H1 (cell line): Measurements from ENCODE around the gene LAMA4. TPM values are rescaled to one million over a fixed set of nuclear protein-coding genes. Genes with fewer than 3 reads are reported as not detected.

Experiments
- CTCF ChIA-PET: fragments of 300-600 bp; sonication (Branson Sonifier 250); formaldehyde crosslinking; loops from one replicate; lab custom pipeline; 2021; ENCODE audit not compliant: partially characterized antibody; lab: Charles Lee
- POLR2A ChIA-PET: fragments of 300-600 bp; sonication (Branson Sonifier 250); formaldehyde crosslinking; loops from one replicate; lab custom pipeline; 2021; ENCODE audit warnings: inconsistent platforms; ENCODE audit not compliant: partially characterized antibody; lab: Charles Lee
- DNase-seq, 2 experiments: peaks; one replicate each; pipeline versions ENCODE4 v3.0.0 to v3.0.0-alpha.2; 2010 to 2022; ENCODE audit warnings: low spot score in 2 of 2, low read depth in 1 of 2, mixed read lengths in 1 of 2
- FAIRE-seq: peaks from 2 replicates; lab custom pipeline; 2011; peaks lifted over from hg19 to GRCh38; lab: Jason Lieb, UNC
- H2AFZ ChIP-seq: 2 replicates; pipeline ENCODE4 v1.8.1; 2012; ENCODE audit warnings: low read length, inconsistent platforms
- H2AK5ac ChIP-seq: 2 replicates; pipeline ENCODE4 v1.6.1; 2013; ENCODE audit warnings: low read depth, low read length
- H2BK120ac ChIP-seq: replicated peaks from 2 replicates; pipeline ENCODE3; 2013; ENCODE audit warnings: low read depth, low read length, inconsistent platforms
- H2BK12ac ChIP-seq: 2 replicates; pipeline ENCODE4 v1.6.1; 2013; ENCODE audit warnings: low read depth, low read length
- H2BK15ac ChIP-seq: 2 replicates; pipeline ENCODE4 v1.6.1; 2013; ENCODE audit warnings: low read length
- H2BK20ac ChIP-seq: 2 replicates; pipeline ENCODE4 v1.6.1; 2013; ENCODE audit warnings: low read length
- H2BK5ac ChIP-seq: 2 replicates; pipeline ENCODE4 v1.6.1; 2013; ENCODE audit warnings: low read depth, low read length
- H3K14ac ChIP-seq: 2 replicates; pipeline ENCODE4 v1.6.1; 2013; ENCODE audit warnings: inconsistent platforms; ENCODE audit not compliant: insufficient read length
- H3K18ac ChIP-seq: 2 replicates; pipeline ENCODE4 v1.6.1; 2013; ENCODE audit warnings: low read length; ENCODE audit errors: extremely low read depth
- H3K23ac ChIP-seq: 2 replicates; pipeline ENCODE4 v1.6.1; 2013; ENCODE audit warnings: inconsistent platforms; ENCODE audit not compliant: insufficient read length
- H3K23me2 ChIP-seq: 2 replicates; pipeline ENCODE4 v1.6.1; 2013; ENCODE audit warnings: low read depth, low read length
- H3K27ac ChIP-seq: 2 replicates; pipeline ENCODE4 v1.6.1; 2011; ENCODE audit warnings: low read depth, low read length, inconsistent platforms
- H3K27me3 ChIP-seq, 4 experiments: replicated peaks in 1 of 4; 1 replicate in 1 of 4; 2 replicates in 3 of 4; pipeline versions ENCODE4 v1.6.1 to v1.8.1; 2011 to 2013; ENCODE audit warnings: low read length in 3 of 4, mild to moderate bottlenecking in 3 of 4, inconsistent platforms in 2 of 4, mixed read lengths in 2 of 4, moderate library complexity in 1 of 4; ENCODE audit not compliant: control insufficient read depth in 3 of 4, insufficient read depth in 3 of 4; ENCODE audit errors: extremely low read depth in 1 of 4
- H3K36me3 ChIP-seq, 4 experiments: 2 replicates each; pipeline versions ENCODE4 v1.6.1 to v1.8.1; 2011 to 2013; ENCODE audit warnings: mild to moderate bottlenecking in 4 of 4, low read length in 3 of 4, moderate library complexity in 2 of 4, control low read depth in 1 of 4, inconsistent platforms in 1 of 4; ENCODE audit not compliant: insufficient read depth in 4 of 4, control insufficient read depth in 2 of 4
- H3K4ac ChIP-seq: replicated peaks from 2 replicates; pipeline ENCODE3; 2013; ENCODE audit warnings: low read length, low read depth, mixed read lengths, inconsistent platforms; ENCODE audit not compliant: insufficient read length
- H3K4me1 ChIP-seq, 4 experiments: replicated peaks in 1 of 4; 1 replicate in 1 of 4; 2 replicates in 3 of 4; pipeline versions ENCODE4 v1.6.1 to v1.8.1; 2011 to 2013; ENCODE audit warnings: low read length in 3 of 4, inconsistent platforms in 2 of 4, mixed read lengths in 1 of 4; ENCODE audit not compliant: insufficient read depth in 4 of 4, control insufficient read depth in 3 of 4
- H3K4me2 ChIP-seq, 2 experiments: 2 replicates each; pipeline versions ENCODE4 v1.6.1 to v1.8.1; 2011 to 2013; ENCODE audit warnings: low read depth in 2 of 2, low read length in 2 of 2, control low read depth in 1 of 2, inconsistent platforms in 1 of 2, mild to moderate bottlenecking in 1 of 2; ENCODE audit not compliant: insufficient read depth in 1 of 2
- H3K4me3 ChIP-seq, 4 experiments: fragments of 200-600, 300-600 bp in 1 of 4; sonication (generic), shearing (Covaris generic), sonication (Bioruptor Twin) in 1 of 4; 2 replicates each; pipeline versions ENCODE4 v1.5.1 to v1.8.1; 2011 to 2016; ENCODE audit warnings: low read length in 4 of 4, low read depth in 3 of 4, control low read depth in 2 of 4, inconsistent platforms in 2 of 4, mild to moderate bottlenecking in 2 of 4, mixed read lengths in 1 of 4, moderate library complexity in 1 of 4; ENCODE audit not compliant: insufficient read depth in 2 of 4; ENCODE audit errors: extremely low read depth in 1 of 4
- H3K56ac ChIP-seq: replicated peaks from 2 replicates; pipeline ENCODE3; 2013; ENCODE audit warnings: low read depth, mild to moderate bottlenecking, mixed read lengths, low read length, inconsistent platforms; ENCODE audit not compliant: insufficient read length
- H3K79me1 ChIP-seq: 2 replicates; pipeline ENCODE4 v1.6.1; 2013; ENCODE audit warnings: low read depth, low read length, control low read depth
- H3K79me2 ChIP-seq, 2 experiments: 2 replicates each; pipeline versions ENCODE4 v1.6.1 to v1.8.1; 2012 to 2013; ENCODE audit warnings: low read length in 2 of 2, mild to moderate bottlenecking in 2 of 2, inconsistent platforms in 1 of 2; ENCODE audit not compliant: insufficient read depth in 2 of 2, control insufficient read depth in 1 of 2
- H3K9ac ChIP-seq, 4 experiments: replicated peaks in 1 of 4; 1 replicate in 1 of 4; 2 replicates in 3 of 4; pipeline versions ENCODE4 v1.6.1 to v1.8.1; 2011 to 2013; ENCODE audit warnings: low read depth in 3 of 4, low read length in 3 of 4, control low read depth in 2 of 4, mild to moderate bottlenecking in 2 of 4, moderate library complexity in 2 of 4, inconsistent platforms in 1 of 4; ENCODE audit errors: extremely low read depth in 1 of 4
- H3K9me3 ChIP-seq, 2 experiments: 2 replicates each; pipeline versions ENCODE4 v1.6.1 to v1.8.1; 2012 to 2013; ENCODE audit warnings: mild to moderate bottlenecking in 2 of 2, moderate library complexity in 2 of 2, control low read depth in 1 of 2, inconsistent platforms in 1 of 2, low read depth in 1 of 2, low read length in 1 of 2, mixed read lengths in 1 of 2; ENCODE audit not compliant: insufficient read depth in 2 of 2
- H4K20me1 ChIP-seq, 2 experiments: replicated peaks in 1 of 2; 2 replicates each; pipeline versions ENCODE3 to v1.8.1; 2011 to 2013; ENCODE audit warnings: inconsistent platforms in 2 of 2, low read length in 2 of 2, mild to moderate bottlenecking in 1 of 2; ENCODE audit not compliant: insufficient read depth in 2 of 2, control insufficient read depth in 1 of 2
- H4K5ac ChIP-seq: 2 replicates; pipeline ENCODE4 v1.6.1; 2013; ENCODE audit warnings: low read length, low read depth, mixed read lengths, inconsistent platforms; ENCODE audit not compliant: insufficient read length
- H4K8ac ChIP-seq: 2 replicates; pipeline ENCODE4 v1.8.0; 2013; ENCODE audit warnings: mild to moderate bottlenecking, moderate library complexity, low read length, inconsistent platforms; ENCODE audit not compliant: insufficient read depth; ENCODE audit errors: extremely low read depth
- H4K91ac ChIP-seq: replicated peaks from 2 replicates; pipeline ENCODE3; 2013; ENCODE audit warnings: low read length, mixed read lengths, inconsistent platforms; ENCODE audit not compliant: insufficient read length
- BRCA1 ChIP-seq: IDR thresholded peaks from 2 replicates; pipeline ENCODE4 v1.6.1; 2012; ENCODE audit warnings: low read depth, low read length, improper control_type of control experiment
- CBX8 ChIP-seq: fragments of 300-800, 300-1000 bp; sonication (generic); IDR thresholded peaks from 2 replicates; pipeline ENCODE4 v1.7.1; 2016; ENCODE audit warnings: low read depth, low read length, borderline replicate concordance
- EZH2 ChIP-seq: fragments of 200-600 bp; sonication (generic); IDR thresholded peaks from 2 replicates; pipeline ENCODE4 v1.7.1; 2012; ENCODE audit warnings: low read depth, mild to moderate bottlenecking, moderate library complexity, low read length, inconsistent platforms; ENCODE audit not compliant: severe bottlenecking
- KDM4A ChIP-seq: IDR thresholded peaks from one replicate; pipeline ENCODE4 v1.7.1; 2012; ENCODE audit warnings: low read depth, mild to moderate bottlenecking, moderate library complexity, low read length, inconsistent platforms; ENCODE audit not compliant: severe bottlenecking
- KDM5A ChIP-seq: fragments of 200-600 bp; IDR thresholded peaks from 2 replicates; pipeline ENCODE4 v1.7.1; 2012; ENCODE audit warnings: mild to moderate bottlenecking, low read length, inconsistent platforms, mixed read lengths
- SP1 ChIP-seq: IDR thresholded peaks from 2 replicates; pipeline ENCODE4 v1.6.1; 2011; ENCODE audit warnings: low read depth, low read length
- SUZ12 ChIP-seq: fragments of 200-600 bp; sonication (generic); IDR thresholded peaks from 2 replicates; pipeline ENCODE4 v1.6.1; 2012; ENCODE audit warnings: mild to moderate bottlenecking, inconsistent platforms, low read length, moderate library complexity, mixed read lengths
- WGBS, 2 experiments: shearing (Covaris generic) in 1 of 2; methylation state at CpG; one replicate each; pipeline versions ENCODE4 v1.1.6 to v1.1.7; 2013 to 2015; ENCODE audit warnings: low lambda C conversion rate in 2 of 2, mixed read lengths in 2 of 2, inconsistent platforms in 1 of 2, low coverage in 1 of 2, missing lambda C conversion rate in 1 of 2; ENCODE audit not compliant: insufficient replicate concordance in 2 of 2, insufficient coverage in 1 of 2, insufficient read length in 1 of 2; ENCODE audit errors: extremely low coverage in 1 of 2, missing lambda C conversion rate in 1 of 2; 5-methylcytosine and 5-hydroxymethylcytosine counted together
- polyA plus RNA-seq, 7 experiments: library from polyadenylated mRNA; depleted of rRNA in 3 of 7; stranded (reverse) in 5 of 7; unstranded in 2 of 7; fragments of >200 nt in 5 of 7; fragments of 200-250 nt in 2 of 7; gene quantifications; 1 replicate in 5 of 7; 2 replicates in 1 of 7; 4 replicates in 1 of 7; pipeline versions ENCODE4 v1.2.1 to v1.2.3, GENCODE V29; 2011 to 2013; ENCODE audit warnings: missing spikeins in 2 of 7, mixed read lengths in 2 of 7
- total RNA-seq: library from RNA; stranded (reverse); fragmentation: NEBNext Ultra II Directional; extraction: Animal tissue kit (Norgen Biotek cat#: 25700); gene quantifications from 2 replicates; pipeline ENCODE4 v1.2.1, GENCODE V29; 2021

The LAMA4 gene
- total and polyA plus RNA-seq, 2 of the 8 experiments (the other 6 are each of a cell fraction or from before 2014, with no cell fraction given), result 0.95 to 1.5 TPM

DNA sequence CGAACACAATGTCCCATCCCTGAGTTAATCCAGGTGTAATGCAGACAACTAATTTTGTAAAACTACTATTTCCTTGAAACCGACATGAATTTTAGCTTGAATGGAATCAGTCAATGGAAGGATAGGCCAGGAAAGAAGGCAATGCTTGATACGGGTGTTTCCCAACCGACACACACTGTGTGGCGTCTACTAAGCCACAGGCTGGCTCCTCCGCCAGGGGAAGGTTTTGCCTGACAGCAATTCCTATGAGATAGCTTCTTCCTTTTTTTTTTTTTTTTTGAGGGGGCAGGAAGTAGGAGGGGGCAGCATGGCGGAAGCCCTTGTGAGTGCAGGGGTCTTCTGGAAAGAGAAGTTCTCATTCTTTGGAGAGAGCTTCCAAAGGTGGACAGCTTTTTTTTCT is 12.0 kb upstream of the LAMA4 start:
- no peaks in the 10 kb centered on the region for H3K23me2 ChIP-seq
- no peak overlapping the region for H3K4ac ChIP-seq
- no peak overlapping the region for H3K9ac ChIP-seq
- H2AK5ac ChIP-seq, result no peak overlapping the region
- TF ChIP-seq BRCA1 (no peak), KDM5A (no peak), EZH2 (no peak), KDM4A (no peak), SUZ12 (no peak), SP1 (no peak), CBX8 (no peak)
- FAIRE-seq (no peak), DNase-seq (no peak)
- no peak overlapping the region for H3K4me2 ChIP-seq
- H3K36me3 ChIP-seq, result no peaks in the 10 kb centered on the region
- H3K56ac ChIP-seq, result no peak overlapping the region
- H2BK120ac ChIP-seq, result no peak overlapping the region
- H2BK15ac ChIP-seq, result no peak overlapping the region
- no peaks in the 10 kb centered on the region for H3K4me1 ChIP-seq
- CTCF ChIA-PET, result interaction anchor here (0.6 to 2.6 kb wide), 5 partner anchors 12 to 871 kb away, joined by 3 to 7 read pairs (median 5); partner anchors contain the start of gene LAMA4
- H3K27me3 ChIP-seq, result no peaks in the 10 kb centered on the region
- H3K23ac ChIP-seq, result no peak overlapping the region
- H2BK12ac ChIP-seq, result no peak overlapping the region
- H3K9me3 ChIP-seq, result no peaks in the 10 kb centered on the region
- H3K27ac ChIP-seq, result no peak overlapping the region
- H2BK5ac ChIP-seq, result no peak overlapping the region
- no peak overlapping the region for H4K8ac ChIP-seq
- no peak overlapping the region for H3K4me3 ChIP-seq
- no peak overlapping the region for H3K18ac ChIP-seq
- H3K79me1 ChIP-seq, result no peaks in the 10 kb centered on the region
- no peaks in the 10 kb centered on the region for H3K79me2 ChIP-seq
- no peaks in the 10 kb centered on the region for H4K20me1 ChIP-seq
- no peak overlapping the region for H3K14ac ChIP-seq
- no peak overlapping the region for H2AFZ ChIP-seq
- POLR2A ChIA-PET, result no interaction called here
- 87% methylated on average over 7 of the region's 7 CpGs; no CpG with 5 or more reads in 1 of the 2 experiments for WGBS, 2 experiments
- H4K91ac ChIP-seq, result no peak overlapping the region
- no peak overlapping the region for H4K5ac ChIP-seq
- H2BK20ac ChIP-seq, result no peak overlapping the region
